ENCODE results near the gene SETD3.

Gene SETD3

GRCh38 chr14:99516156-99516870 lies 35.7 kb upstream of the SETD3 start:
- no peak overlapping the region for H3K4me3 ChIP-seq (replicated peaks in 1 of 2; ENCODE audit: low read depth in 2 of 2, low read length in 2 of 2)
- TF ChIP-seq CTCF (IDR thresholded peaks at IDR 0.05; ENCODE audit: low read depth, low read length), result no peak
- DNase-seq (ENCODE audit: low read depth in 2 of 2), result no peak

GRCh38 chr14:99515301-99516155 lies 34.9 kb upstream of the SETD3 start:
- no peak overlapping the region for H3K4me3 ChIP-seq (replicated peaks in 1 of 2; ENCODE audit: low read depth in 2 of 2, low read length in 2 of 2)
- no peak for DNase-seq (ENCODE audit: low read depth in 2 of 2)
- no peak for TF ChIP-seq CTCF (IDR thresholded peaks at IDR 0.05; ENCODE audit: low read depth, low read length)

- TF ChIP-seq CTCF (IDR thresholded peaks at IDR 0.05; ENCODE audit: low read depth, low read length), result no peak
- no peak overlapping the region for H3K4me3 ChIP-seq (replicated peaks in 1 of 2; ENCODE audit: low read depth in 2 of 2, low read length in 2 of 2)
Measured at GRCh38 chr14:99514552-99515300, 34.1 kb upstream of the SETD3 start.

DNA sequence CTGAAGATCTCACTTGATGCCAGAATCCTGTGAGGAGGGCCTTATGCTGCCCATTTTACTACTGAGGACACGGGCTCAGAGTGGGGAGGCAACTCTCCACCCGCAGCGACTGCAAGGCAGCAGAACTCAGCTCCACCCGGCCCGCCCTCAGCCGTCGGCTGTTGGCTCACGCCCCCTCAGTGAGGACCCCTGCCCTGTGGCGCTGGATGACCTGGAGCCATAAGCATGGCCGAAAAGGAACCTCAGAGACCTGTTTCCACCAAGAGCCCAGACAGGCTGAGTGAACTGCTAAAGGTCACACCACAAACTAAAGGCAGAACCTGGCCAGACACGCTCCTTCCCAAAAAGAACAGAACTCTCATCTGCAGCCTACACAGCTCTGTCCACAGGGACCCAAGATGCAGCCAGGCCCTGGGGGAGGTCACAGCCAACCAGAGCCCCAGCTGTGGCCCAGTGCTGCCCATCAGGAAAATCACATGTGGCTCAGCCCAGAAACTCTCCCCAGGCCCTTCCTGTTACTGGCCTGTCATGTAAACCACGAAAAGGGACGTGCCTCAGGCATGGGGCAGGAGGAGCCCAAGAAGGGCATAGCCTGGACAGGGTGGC lies 33.4 kb upstream of the SETD3 start:
- DNase-seq (ENCODE audit: low read depth in 2 of 2), result no peak
- no peak overlapping the region for H3K4me3 ChIP-seq (replicated peaks in 1 of 2; ENCODE audit: low read depth in 2 of 2, low read length in 2 of 2)
- no peak for TF ChIP-seq CTCF (IDR thresholded peaks at IDR 0.05; ENCODE audit: low read depth, low read length)

More at GRCh38 chr14:99514552-99515300, 34.1 kb upstream of the SETD3 start:
- no peak for DNase-seq (ENCODE audit: low read depth in 2 of 2)

DNA sequence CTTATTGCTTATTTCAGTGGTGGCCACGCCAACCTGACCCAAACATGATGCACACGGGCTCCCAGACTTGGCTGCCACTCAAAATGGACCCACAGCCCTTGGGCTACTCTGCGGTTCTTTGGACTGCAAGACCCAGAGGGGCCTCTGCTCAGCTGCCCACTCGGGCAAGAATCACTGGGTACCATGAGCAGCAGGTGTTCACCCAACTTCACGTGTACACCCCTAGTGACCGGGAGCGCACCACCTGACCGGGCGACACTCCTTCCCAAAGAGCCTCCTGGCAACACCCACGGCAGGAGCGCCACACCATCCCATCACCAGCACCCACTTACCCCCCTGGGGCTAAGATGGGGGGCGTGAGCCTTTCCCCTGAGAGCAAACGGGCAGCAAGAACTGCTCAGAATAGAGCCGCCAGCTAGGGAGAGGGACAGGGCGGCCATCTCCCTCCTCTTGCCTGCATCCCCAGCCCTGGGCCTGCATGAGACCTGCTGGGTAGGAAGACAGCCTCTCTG lies 32.6 kb upstream of the SETD3 start:
- no peak for TF ChIP-seq CTCF (IDR thresholded peaks at IDR 0.05; ENCODE audit: low read depth, low read length)
- H3K4me3 ChIP-seq (replicated peaks in 1 of 2; ENCODE audit: low read depth in 2 of 2, low read length in 2 of 2), result no peak overlapping the region
- no peak for DNase-seq (ENCODE audit: low read depth in 2 of 2)

DNA sequence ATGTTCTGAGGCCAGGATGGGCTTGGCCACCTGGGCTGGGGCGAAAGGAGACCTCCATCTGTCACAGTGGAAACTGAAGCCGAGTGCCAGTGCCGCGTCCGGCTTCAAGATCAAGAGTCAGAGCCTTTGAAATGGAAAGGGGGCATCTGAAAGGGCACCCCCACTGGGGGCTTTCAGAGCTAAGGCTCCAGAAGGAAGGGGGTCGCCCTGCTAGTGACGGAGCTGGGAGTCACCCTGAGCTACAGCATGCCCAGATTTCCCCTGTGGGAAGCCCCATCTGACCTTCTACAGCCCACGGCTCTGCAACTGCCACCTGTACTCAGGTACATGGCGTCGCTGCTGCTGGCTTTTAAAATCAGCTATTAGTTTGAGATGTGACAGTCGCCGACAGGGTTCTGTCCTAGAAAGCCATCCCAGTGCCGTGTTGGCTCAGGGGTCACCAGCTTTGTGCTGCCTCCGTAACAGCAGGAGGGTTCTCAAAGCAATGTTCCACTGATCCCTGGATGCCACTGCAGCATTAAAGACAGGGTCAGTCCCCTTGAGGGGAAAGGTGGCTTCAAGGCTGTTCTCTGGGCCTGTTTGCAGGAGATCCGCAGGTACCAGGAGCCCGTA lies 32.0 kb upstream of the SETD3 start:
- DNase-seq (ENCODE audit: low read depth in 2 of 2), result no peak
- H3K4me3 ChIP-seq (replicated peaks in 1 of 2; ENCODE audit: low read depth in 2 of 2, low read length in 2 of 2), result no peak overlapping the region
- no peak for TF ChIP-seq CTCF (IDR thresholded peaks at IDR 0.05; ENCODE audit: low read depth, low read length)
